ENCODE data around the gene LRRC72. TPM values are rescaled to one million over a fixed set of nuclear protein-coding genes. Genes with fewer than 3 reads are reported as not detected.

LRRC72 gene
- polyA plus RNA-seq, 1 donor (not counting 4 experiments of a cell fraction or from before 2014, with no cell fraction given), result not detected

- Histone ChIP-seq H3K9ac (ENCODE audit: control insufficient read depth, extremely low read depth, insufficient read depth, low read length) (no peak overlapping the region), H4K20me1 (ENCODE audit: control insufficient read depth, extremely low read depth, insufficient read depth, low read length) (no peaks in the 10 kb centered on the region), H3K9me3 (ENCODE audit: control insufficient read depth, low read depth, low read length) (no peaks in the 10 kb centered on the region), H3K4me3 (ENCODE audit: control insufficient read depth in 2 of 3, extremely low read depth in 1 of 3, insufficient read depth in 2 of 3, low read depth in 1 of 3, low read length in 3 of 3) (no peak overlapping the region), H3K9me1 (ENCODE audit: control insufficient read depth, extremely low read depth, insufficient read depth, low read length) (peaks cover 2% of the 10 kb centered on the region), H3K36me3 (ENCODE audit: control insufficient read depth in 2 of 2, extremely low read depth in 1 of 2, insufficient read depth in 2 of 2, low read length in 2 of 2) (no peaks in the 10 kb centered on the region), H3K27me3 (ENCODE audit: control insufficient read depth, extremely low read depth, insufficient read depth, low read length) (no peaks in the 10 kb centered on the region), H3K4me1 (ENCODE audit: control insufficient read depth, extremely low read depth, insufficient read depth, low read length) (no peaks in the 10 kb centered on the region), H3K4me2 (ENCODE audit: control insufficient read depth, extremely low read depth, insufficient read depth, low read depth, low read length) (no peak overlapping the region), H2AFZ (ENCODE audit: control insufficient read depth, low read length) (no peak overlapping the region), H3K79me2 (ENCODE audit: control insufficient read depth, insufficient read depth, low read length) (no peaks in the 10 kb centered on the region), H3K27ac (ENCODE audit: control insufficient read depth, insufficient read depth, low read length) (no peak overlapping the region)
- DNase-seq (ENCODE audit: low read depth, low spot score) (no peak), FAIRE-seq (no peak)
- no peak for TF ChIP-seq EZH2 (IDR thresholded peaks at IDR 0.05; ENCODE audit: low read length)
- TF ChIP-seq CTCF (optimal IDR thresholded peaks at IDR 0.05 in 1 of 3, IDR thresholded peaks at IDR 0.05 in 1 of 3, conservative IDR thresholded peaks at IDR 0.05 in 1 of 3; ENCODE audit: extremely low read depth in 1 of 3, insufficient read depth in 2 of 3, low read length in 3 of 3), result no peak
- dilution Hi-C loops (cut with MboI; ENCODE audit: extremely low pct_ligation_motif_present, low sequenced_read_pairs), result no loop called here
Observed at GRCh38 chr7:16493266-16493665, 33.4 kb upstream of the LRRC72 start.

- no peak overlapping the region for H2AFZ ChIP-seq (ENCODE audit: control insufficient read depth, low read length)
- TF ChIP-seq EZH2 (IDR thresholded peaks at IDR 0.05; ENCODE audit: low read length) (no peak), CTCF (optimal IDR thresholded peaks at IDR 0.05 in 1 of 3, IDR thresholded peaks at IDR 0.05 in 1 of 3, conservative IDR thresholded peaks at IDR 0.05 in 1 of 3; ENCODE audit: extremely low read depth in 1 of 3, insufficient read depth in 2 of 3, low read length in 3 of 3) (no peak)
- H3K4me1 ChIP-seq (ENCODE audit: control insufficient read depth, extremely low read depth, insufficient read depth, low read length), result no peaks in the 10 kb centered on the region
- no peaks in the 10 kb centered on the region for H4K20me1 ChIP-seq (ENCODE audit: control insufficient read depth, extremely low read depth, insufficient read depth, low read length)
- H3K9me3 ChIP-seq (ENCODE audit: control insufficient read depth, low read depth, low read length), result no peaks in the 10 kb centered on the region
- H3K36me3 ChIP-seq (ENCODE audit: control insufficient read depth in 2 of 2, extremely low read depth in 1 of 2, insufficient read depth in 2 of 2, low read length in 2 of 2), result no peaks in the 10 kb centered on the region
- H3K4me2 ChIP-seq (ENCODE audit: control insufficient read depth, extremely low read depth, insufficient read depth, low read depth, low read length), result no peak overlapping the region
- H3K4me3 ChIP-seq (ENCODE audit: control insufficient read depth in 2 of 3, extremely low read depth in 1 of 3, insufficient read depth in 2 of 3, low read depth in 1 of 3, low read length in 3 of 3), result no peak overlapping the region
- DNase-seq (ENCODE audit: low read depth, low spot score), result no peak
- no peaks in the 10 kb centered on the region for H3K27me3 ChIP-seq (ENCODE audit: control insufficient read depth, extremely low read depth, insufficient read depth, low read length)
- dilution Hi-C loops (cut with MboI; ENCODE audit: extremely low pct_ligation_motif_present, low sequenced_read_pairs), result no loop called here
- no peak overlapping the region for H3K9ac ChIP-seq (ENCODE audit: control insufficient read depth, extremely low read depth, insufficient read depth, low read length)
- H3K79me2 ChIP-seq (ENCODE audit: control insufficient read depth, insufficient read depth, low read length), result no peaks in the 10 kb centered on the region
- no peak overlapping the region for H3K27ac ChIP-seq (ENCODE audit: control insufficient read depth, insufficient read depth, low read length)
- peaks cover 2% of the 10 kb centered on the region for H3K9me1 ChIP-seq (ENCODE audit: control insufficient read depth, extremely low read depth, insufficient read depth, low read length)
- FAIRE-seq, result peak; percentile 41
Observed at GRCh38 chr7:16494551-16494950, 32.1 kb upstream of the LRRC72 start.

Data from keratinocyte (primary cell).